GM21390 (cell line): ENCODE results near the gene NEFH.

ENCODE experiments used
- ATAC-seq: cut with Tn5 transposase; IDR thresholded peaks from one replicate; pipeline ENCODE4 v1.9.1; 2021; ENCODE audit not compliant: unreplicated experiment

NEFH gene

GRCh38 chr22:29459773-29460172, 20.2 kb upstream of the NEFH start:
- no peak for ATAC-seq

DNA sequence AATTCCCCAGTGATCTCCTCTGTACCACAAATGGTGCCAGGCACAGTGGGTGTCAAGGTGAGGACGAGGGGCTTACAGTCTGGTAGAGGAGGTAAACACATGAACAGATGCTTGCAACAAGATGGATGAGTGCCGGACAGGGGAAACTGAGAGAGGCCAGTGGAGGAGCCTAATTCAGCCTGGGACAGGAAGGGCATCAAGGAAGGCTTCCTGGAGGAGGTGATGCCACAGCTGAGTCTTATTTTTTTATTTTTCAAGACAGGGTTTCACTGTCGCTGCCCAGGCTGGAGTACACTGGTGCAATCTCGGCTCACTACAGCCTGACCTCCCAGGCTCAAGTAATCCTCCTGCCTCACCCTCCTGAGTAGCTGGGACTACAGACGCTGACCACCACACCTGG, 18.8 kb upstream of the NEFH start:
- ATAC-seq: no peak

DNA sequence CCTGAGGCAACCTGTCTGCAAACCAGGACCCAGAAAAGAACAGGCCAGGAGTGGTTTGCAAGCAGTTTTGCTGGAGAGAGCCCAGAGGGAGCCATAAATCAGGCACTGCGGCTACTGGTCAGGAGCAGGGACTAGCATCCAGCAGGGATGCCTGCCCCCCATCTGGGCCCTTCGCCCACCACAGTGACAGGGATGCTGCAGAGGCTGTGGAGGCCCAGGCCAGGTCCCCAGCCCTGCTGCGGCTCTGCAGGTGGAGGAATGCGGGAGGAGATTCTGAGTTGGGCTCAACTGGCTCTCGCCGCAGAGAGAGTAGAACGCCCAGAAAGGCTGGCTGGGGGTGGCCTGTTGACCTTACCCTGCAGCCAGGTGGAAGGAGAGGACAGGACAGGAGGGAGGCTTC, 16.4 kb upstream of the NEFH start:
- no peak for ATAC-seq

DNA sequence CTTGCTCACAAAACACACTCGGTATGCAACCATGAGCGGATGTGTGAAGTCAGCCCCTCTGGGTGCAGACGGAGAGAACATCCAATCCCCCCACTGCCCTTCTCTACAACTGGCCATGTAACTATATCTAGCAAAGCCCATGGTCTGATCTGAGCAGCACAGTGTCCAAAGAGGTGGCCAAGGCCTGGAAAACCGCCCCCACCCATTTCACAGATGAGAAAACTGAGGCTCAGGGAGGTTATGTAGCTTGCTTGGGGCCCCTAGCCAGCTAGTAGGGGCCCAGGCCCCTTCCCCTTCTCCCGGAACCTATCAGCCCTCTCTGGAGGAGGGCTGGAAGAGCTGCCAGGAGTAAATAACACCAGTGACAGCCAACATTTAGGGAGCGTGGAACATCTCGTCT, 15.4 kb upstream of the NEFH start:
- ATAC-seq: no peak

DNA sequence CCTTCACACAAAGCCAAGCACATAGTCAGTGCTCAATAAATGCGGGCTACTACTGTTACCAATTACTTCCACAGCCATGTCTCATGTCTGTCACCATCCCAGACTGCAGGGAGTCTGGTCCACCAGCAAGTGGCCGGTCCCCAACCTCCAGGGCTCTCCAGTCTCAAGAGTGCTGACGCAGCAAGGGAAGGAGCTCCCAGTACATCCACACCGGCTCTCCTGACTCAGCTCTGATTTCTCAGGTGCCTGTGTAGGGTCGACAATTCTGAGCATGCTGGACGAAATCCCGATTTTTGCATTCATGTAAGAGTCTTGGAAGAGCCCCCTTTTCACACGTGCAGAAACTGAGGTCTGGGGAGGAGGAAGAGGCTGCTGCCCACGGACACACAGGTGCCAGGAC, 10.3 kb upstream of the NEFH start:
- ATAC-seq: no peak

- ATAC-seq: no peak
Observed at GRCh38 chr22:29470159-29470855, 9.7 kb upstream of the NEFH start.

- no peak for ATAC-seq
Observed at GRCh38 chr22:29473001-29473400, 7.0 kb upstream of the NEFH start.

DNA sequence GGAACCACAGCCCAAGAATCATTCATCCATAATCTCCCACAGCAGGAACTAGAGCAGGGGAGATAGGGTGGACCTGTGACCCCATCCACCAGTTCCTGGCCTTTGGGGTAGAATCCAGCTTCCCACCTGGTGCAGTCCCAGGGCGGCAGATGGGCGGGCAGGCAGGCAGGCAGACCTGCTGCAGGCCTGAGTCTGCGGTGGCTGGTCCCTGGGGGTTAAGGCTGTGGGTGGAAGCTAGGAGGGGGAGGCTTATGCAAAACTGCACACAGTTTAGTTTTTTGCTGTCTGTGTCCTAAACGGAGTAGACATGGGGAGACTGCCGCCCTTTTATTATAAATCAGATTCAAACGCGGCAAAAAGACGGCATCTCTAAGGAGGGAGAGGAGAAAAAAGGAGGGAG, 4.5 kb upstream of the NEFH start:
- no peak for ATAC-seq

DNA sequence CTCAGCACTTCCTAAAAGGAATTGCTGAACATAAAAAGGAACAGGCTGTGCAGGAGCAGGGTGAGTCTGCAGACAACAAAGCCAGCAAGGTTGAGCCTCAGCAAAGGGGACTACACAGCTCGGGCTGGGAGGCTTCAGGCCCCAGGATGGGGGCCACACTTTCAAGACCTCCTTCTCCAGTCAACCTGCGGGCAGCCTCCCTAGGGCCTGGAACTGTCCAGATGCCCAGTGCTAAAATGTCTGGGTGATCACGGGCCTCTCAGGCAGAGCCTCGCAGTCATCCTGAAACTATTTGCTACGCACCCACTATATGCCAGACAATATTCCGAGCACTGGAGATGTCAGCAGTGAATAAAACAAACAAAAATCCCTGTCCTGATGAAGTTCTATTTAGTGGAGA, 3.9 kb upstream of the NEFH start:
- ATAC-seq: no peak

DNA sequence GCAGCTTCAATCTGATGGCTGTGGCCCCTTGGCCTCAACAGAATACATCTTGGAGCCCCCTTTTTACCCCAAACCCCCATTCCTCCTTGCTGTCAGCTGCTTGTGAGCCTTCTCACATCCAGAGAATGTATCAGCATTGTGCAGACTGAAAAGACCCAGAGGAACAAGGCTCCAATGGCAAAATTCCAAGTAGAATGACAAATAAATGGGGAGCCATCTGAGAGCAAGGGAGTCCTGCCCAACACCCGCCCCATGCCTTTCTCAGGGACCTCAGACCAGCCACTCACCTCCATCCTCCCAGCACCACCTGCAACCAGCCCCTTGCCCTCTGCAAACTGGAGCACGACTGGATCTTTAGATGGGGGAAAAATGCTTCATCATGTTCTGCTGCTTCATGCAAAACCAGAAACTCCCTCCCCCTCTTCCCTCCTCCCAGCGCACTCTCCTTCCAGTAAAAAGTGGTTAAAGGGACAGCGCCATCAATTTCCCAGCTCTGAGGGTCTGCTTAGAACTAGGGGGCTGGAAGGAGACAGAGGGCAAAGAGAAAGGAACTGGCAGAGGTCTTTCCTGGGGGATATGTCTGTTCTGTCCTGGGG, 2.2 kb upstream of the NEFH start:
- no peak for ATAC-seq

DNA sequence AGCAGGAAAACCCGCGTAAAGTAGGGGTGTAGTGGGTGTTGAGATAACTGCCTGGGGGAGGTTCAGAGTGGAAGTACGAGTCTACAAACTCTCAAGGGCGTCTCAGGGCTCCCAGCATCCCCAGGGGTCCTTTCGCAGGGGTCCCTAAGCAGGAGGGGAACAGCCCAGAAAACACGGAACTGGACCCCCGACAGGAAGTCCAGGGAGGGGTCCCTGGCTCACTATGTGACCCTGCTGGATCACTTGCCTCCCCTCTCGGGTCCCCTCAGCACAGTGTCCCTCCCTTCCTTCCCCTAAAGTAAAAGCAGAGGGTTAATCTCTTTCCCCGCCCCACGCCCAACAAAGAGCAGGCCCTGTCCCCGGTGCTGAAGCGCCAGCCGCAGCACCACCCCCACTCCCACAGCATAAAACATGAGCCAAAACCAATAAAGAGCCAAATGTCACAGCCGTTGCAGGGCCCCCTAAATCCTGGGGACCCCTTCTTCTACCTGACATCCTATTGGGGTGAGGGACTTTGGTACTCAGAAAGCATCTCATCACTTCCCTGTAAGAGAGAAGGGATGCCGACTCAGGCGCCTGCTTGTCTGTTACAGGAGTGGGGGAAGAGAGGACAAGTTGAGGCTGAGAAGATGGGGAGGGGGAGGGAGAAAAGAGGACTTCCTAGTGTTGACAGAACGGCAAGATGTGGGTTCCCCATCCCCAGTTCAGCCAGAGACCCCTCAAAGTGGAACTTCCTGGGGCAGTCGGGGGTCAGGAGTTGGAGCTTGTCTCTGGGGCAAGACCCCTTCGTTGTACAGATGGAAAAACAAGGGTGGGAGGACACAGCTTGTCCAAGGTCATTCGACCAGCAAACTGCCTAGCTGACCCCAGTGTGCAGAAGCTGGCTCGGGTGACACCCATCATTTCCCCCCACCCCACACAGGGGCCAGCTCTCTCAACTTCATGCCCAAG, 1.4 kb upstream of the NEFH start:
- no peak for ATAC-seq

DNA sequence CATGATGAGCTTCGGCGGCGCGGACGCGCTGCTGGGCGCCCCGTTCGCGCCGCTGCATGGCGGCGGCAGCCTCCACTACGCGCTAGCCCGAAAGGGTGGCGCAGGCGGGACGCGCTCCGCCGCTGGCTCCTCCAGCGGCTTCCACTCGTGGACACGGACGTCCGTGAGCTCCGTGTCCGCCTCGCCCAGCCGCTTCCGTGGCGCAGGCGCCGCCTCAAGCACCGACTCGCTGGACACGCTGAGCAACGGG, 169 bp downstream of the NEFH start:
- no peak for ATAC-seq

GRCh38 chr22:29480512-29481264, 670 bp downstream of the NEFH start:
- ATAC-seq: no peak

GRCh38 chr22:29481265-29482000, 1.4 kb downstream of the NEFH start:
- no peak for ATAC-seq

DNA sequence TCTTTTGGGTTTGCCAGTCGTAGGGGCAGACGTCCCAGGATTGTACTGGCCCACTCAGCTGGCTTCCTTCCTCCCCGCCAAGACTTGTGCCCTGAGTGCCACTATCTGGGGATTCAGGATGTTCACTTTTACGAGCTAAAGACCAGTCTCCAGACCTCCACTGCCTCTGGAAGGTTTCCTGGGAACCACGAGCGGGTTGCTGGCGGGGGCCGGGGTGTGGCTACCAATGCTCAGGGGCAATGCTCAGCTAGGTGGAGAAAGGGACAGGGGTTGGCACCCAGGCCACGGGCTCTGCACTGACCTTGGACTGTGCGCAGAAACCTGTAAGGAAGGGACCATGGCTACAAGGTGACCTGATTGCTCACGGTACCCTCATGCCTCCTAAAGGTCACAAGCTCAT, 2.2 kb downstream of the NEFH start:
- ATAC-seq: no peak

DNA sequence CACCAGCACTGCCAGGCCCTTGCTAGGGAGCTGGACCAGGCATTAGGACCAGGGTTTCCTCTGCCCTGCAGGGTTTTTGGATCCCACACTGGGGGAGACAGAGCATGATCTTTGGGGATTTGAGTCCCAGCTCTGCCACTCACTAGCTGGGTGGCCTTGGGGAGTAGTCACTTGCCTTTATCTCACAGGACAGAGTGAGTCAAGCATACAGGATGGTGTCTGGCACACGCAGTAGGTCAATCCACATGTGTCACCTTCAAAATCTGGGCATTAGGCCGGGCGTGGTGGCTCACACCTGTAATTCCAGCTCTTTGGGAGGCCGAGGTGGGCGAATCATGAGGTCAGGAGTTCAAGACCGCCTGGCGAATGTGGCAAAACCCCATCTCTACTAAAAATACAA, 2.7 kb downstream of the NEFH start:
- no peak for ATAC-seq

DNA sequence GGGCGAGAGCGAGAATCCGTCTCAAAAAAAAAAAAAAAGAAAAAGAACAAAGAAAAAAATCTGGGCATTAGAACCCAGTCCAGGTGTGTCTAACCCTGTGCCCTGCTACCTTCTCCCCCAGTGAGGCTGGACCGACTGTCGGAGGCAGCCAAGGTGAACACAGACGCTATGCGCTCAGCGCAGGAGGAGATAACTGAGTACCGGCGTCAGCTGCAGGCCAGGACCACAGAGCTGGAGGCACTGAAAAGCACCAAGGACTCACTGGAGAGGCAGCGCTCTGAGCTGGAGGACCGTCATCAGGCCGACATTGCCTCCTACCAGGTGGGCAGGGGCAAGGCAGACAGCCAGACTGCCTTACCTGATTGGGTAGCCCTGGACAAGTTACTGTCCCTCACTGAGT, 3.2 kb downstream of the NEFH start:
- no peak for ATAC-seq

DNA sequence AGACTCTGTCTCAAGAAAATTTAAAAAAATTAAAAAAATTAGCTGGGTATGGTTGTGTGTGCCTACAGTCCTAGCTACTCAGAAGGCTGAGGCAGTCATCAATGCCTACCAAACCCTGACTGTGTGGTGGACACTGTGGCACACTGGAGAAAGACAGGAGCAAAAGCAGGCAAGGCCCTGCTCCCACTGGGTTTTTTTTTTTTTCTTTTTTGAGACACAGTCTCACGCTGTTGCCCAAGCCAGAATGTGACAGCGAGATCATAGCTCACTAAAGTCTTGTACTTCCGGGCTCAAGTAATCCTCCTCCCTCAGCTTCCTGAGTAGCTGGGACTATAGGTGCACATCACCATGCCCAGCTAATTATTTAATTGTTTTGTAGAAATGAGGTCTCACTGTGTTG, 4.6 kb downstream of the NEFH start:
- ATAC-seq: no peak

- ATAC-seq: no peak
Observed at GRCh38 chr22:29485448-29485847, 5.4 kb downstream of the NEFH start.

GRCh38 chr22:29487426-29487986, 7.5 kb downstream of the NEFH start:
- no peak for ATAC-seq
